ENCODE data around the gene JAML.

The JAML gene

DNA sequence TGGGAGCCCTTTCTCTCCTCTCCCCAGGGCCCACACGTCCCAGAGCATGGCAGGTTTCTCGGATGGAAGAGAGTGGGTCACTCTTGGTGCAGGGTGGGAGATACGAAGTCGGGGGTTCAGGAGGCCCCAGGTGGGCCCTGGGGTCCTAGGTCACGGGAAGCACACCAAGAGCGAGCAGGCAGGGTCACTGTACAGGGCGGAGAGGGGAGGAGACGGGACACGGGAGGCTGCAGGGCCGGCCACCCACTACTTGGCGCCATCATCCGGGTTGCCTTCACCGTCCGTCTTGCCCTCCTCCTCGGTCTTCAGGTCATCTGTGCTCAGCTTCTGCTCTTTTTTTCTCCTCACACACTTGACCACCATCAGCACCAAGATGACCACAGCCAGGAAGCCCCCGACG is 58.2 kb downstream of the JAML start:
- DNase-seq (ENCODE audit: low spot score) = no peak

GRCh38 chr11:118164885-118165284 is 59.9 kb downstream of the JAML start:
- no peak for DNase-seq (ENCODE audit: low spot score)

- DNase-seq (ENCODE audit: low spot score) = no peak
Observed at GRCh38 chr11:118163494-118163893, 61.3 kb downstream of the JAML start.

DNA sequence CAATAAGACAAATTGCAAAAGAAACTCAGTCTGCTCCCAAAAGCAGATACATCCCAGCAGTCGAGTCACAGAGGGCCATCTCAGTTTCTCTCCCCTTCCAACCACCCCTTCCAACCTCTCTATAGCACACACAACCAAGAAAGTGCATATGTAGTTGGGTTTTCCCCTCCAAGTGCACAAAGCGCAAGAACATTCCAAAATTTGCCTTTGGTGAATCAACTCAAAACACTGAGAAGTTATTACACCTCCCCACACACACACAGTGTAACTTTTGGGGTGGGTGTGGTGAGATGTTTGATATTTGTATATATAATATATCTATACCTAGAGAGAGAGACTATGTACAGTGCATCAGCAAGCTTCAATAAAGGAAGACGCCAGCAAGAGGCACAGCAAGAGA is 62.0 kb downstream of the JAML start:
- DNase-seq (ENCODE audit: low spot score) = no peak

DNA sequence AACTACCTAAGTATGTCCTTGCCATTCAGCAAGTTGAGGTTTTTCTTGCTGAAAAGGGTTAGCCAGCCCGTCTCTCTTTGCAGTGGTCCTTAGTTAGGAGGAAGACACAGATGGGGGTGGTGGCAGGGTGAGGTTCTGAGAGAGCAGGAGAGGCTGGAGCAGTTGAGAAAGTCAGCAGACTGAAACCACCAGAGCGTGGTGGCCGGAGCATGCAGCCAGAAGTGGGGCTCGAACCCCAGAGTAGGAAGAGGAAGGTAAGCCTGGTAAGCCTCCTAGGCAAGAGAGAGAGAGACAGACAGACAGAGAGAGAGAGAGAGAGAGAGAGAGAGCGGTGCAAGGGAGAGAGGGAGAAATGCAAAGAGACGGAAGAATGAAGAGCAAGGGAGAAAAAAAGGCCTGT is 63.0 kb downstream of the JAML start:
- no peak for DNase-seq (ENCODE audit: low spot score)

GRCh38 chr11:118157186-118157895 is 67.5 kb downstream of the JAML start:
- no peak for DNase-seq (ENCODE audit: low spot score)

- no peak for DNase-seq (ENCODE audit: low spot score)
Observed at GRCh38 chr11:118156531-118157185, 68.2 kb downstream of the JAML start.

- no peak for DNase-seq (ENCODE audit: low spot score)
Observed at GRCh38 chr11:118155776-118156530, 68.9 kb downstream of the JAML start.

DNA sequence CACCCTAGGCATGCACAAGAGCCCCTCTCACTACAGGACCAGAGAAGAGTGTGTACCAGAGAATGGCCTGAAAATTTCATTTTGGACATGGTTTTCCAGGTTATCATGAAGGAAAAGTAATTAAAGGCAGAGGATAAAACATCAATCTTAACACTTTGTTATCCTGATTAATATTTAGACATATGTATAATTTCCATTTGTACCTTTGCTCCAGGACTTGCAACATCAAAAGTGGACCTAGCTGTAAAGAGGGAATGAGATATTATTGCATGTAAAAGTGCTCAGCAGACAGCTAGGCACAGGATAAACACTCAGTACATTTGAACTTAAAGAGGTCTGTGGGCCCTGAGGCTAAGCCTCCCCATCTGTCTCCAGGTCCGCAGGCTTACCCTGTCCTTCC is 70.2 kb downstream of the JAML start:
- no peak for DNase-seq (ENCODE audit: low spot score)

DNA sequence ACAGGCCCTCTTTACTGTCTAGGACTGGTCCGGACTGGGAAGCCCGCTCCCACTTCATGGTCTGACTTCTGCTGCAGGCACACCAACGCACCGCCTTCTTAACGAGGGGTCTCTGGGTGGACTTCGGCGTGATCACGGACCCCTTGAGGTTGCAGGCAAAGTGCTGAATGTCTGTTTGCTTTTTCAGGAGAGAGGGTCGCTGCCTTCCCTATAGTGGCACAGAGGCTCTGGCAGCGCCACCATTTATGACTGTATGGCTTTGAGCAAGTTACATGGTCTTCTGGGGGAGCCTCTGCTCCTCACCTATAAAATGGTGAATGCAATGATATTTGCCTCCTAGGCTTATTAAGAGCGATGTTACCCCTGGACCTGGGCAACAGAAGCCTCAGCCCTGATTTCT is 70.8 kb downstream of the JAML start:
- no peak for DNase-seq (ENCODE audit: low spot score)

DNA sequence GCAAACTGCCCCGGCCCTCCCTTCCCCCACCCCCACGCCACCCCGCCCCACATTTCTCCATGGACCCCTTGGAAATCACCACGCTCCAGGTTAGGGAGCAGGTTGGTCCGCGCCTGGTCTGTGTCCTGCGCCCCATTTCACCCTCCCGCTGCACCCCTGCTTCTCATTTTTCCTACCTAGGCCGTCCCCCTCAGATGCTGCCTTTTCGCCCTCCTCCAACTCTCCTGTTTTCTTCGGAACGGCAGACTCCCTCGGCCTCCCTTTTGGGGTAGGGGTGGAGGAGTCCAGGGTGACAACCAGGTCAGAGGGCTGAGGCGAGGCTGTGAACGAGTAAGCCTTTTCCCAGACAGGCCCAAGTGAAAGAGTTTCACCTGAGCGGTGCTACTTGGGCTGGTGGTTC is 71.3 kb downstream of the JAML start:
- DNase-seq (ENCODE audit: low spot score) = no peak

- peak; percentile 87 for DNase-seq (ENCODE audit: low spot score)
Observed at GRCh38 chr11:118152552-118153471, 72.0 kb downstream of the JAML start, which contains the start of gene SCN4B. Gene SCN4B (minus strand): TSS chr11:118152823. CDS start chr11:118152673, 150 bp downstream.

DNA sequence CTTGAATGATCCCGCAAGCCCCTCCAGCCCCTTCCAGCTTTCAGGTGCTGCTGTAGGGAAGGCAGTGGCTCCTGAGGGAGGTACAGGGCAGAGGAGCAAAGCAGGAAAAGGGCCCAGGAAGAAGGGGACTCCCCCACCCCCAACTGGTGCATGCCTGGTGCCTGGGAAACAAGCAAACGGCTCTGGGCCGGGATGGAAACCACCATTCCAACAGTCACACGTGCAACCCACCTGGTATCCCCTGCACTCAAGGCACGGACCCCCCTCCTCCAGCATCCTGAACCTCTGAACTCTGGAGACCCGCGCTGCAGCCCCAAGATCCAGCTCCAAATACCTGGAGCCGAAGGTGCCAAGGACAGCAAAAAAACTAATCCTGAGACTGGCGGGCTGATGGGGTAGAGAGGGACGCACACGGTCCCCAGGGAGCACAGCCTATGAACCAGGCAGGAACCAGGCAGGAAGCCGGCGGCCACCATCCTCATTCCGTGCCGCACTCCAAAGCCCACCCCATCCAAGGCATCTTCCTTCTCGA is 72.7 kb downstream of the JAML start:
- DNase-seq (ENCODE audit: low spot score) = no peak

DNA sequence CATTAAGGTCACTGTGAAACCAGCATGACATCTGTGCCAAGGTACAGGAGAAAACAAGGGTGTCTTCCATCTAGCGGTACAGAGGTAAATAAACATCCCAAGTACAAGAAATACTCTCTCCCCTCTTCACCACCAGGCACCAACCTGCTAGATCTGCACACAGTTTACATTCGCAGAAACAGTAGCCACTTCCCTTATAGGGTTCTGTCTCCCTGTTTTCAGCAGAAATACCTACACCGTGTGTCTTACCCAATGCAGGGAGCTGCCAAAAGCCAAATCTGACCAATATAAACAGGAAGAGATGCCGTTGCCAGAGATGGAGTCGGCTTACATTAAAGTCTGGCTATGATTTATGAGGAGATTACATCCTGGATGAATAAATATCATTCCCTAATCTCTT is 73.4 kb downstream of the JAML start:
- DNase-seq (ENCODE audit: low spot score) = no peak

- no peak for DNase-seq (ENCODE audit: low spot score)
Observed at GRCh38 chr11:118149493-118149892, 75.3 kb downstream of the JAML start.

- DNase-seq (ENCODE audit: low spot score) = no peak
Observed at GRCh38 chr11:118148856-118149255, 76.0 kb downstream of the JAML start.

DNA sequence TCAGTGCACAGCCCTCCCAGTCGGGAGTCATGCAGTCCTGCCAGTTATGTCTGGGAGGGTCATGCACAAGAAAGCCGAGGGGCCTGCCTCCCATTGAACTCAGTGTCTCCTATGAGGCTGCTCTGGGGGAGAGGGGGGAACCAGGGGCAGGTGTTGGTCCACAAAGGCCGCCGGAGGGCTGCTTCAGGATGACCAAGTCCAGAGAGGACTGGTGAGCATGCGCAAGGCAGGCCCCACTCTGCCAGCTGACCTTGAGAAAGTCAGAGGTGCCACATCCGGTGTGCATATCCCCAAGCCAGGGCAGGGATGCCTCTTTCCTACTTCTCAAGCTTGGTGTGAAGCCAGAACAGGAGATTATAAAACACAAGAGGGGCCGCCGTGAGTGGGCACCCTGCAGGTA is 76.6 kb downstream of the JAML start:
- no peak for DNase-seq (ENCODE audit: low spot score)

GRCh38 chr11:118147502-118147901 is 77.3 kb downstream of the JAML start:
- no peak for DNase-seq (ENCODE audit: low spot score)

DNA sequence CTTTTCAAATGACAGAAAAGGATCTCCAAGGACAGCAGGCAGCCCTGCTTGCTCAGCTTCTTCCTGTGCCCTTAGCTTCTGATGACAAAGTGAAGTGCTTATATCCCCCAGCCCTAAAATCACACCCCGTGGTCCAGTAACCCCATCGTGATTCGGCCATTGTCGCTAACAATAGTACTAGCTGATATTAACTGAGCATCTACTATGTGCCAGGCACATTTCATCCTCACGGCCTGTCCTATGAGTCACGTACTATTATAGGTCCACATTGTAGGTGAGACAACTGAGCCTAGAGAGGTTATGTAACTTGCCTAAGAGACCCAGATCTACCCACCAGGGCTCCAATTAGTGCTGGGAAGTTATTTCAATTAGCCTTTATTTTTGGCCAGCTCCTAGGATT is 78.3 kb downstream of the JAML start:
- no peak for DNase-seq (ENCODE audit: low spot score)

DNA sequence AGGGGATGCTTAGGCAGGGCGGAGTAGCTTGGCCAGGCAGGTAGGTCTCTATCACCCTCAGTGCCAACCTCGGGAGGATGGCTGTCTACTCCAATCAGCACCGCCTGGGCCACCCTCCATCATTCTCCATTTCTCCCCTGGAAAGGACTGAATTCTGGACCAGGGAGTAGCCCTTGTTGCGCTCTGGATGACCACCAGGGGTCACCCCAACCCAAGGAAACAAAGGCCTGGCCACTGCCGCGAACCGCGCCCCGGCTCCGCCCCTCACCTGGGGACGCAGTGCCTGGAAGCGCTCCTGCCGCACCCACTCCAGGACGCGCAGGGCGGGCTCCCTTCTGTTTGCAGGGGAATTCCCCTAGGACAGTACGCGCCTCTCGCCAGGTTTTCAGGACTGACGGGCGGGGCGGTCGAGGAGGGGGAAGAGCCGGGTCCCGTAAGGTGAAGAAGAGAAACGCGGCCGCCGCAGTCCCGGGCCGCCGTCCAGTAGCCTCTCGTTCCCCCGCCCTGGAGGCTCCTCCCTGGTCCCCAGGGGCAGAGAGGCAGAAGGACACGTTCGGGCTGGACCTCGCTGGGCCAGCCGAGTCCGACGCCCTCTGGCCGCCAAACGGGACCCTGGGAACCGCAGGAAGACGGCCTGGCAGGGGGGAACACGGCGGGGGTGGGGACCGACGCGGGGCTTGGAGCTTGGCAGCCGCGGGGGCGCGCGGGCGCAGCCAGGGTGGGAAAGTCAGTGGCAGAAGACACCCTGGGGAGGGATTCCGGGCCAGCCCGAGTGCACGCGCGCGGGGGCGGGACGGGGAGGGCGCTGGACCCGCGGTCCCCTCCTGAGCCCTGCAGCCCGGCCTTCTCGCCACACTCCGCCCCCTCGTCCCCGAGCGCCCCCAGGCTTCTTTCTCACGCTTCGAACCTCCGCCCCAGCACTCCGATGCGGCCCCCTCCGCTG is 79.3 kb downstream of the JAML start:
- DNase-seq (ENCODE audit: low spot score) = peak; percentile 94
